ENCODE results near the gene SOHLH2. TPM values are rescaled to one million over a fixed set of nuclear protein-coding genes. Genes with fewer than 3 reads are reported as not detected.

Gene SOHLH2
- total RNA-seq, 1 donor: 0.43 TPM

GRCh38 chr13:36219883-36220282 is 5.5 kb upstream of the SOHLH2 start:
- H3K4me3 ChIP-seq (ENCODE audit: low read depth, low read length): no peak overlapping the region
- no peak for TF ChIP-seq CTCF (IDR thresholded peaks at IDR 0.05; ENCODE audit: insufficient read depth, low read depth, low read length)
- no peak for DNase-seq (ENCODE audit: low read depth)

DNA sequence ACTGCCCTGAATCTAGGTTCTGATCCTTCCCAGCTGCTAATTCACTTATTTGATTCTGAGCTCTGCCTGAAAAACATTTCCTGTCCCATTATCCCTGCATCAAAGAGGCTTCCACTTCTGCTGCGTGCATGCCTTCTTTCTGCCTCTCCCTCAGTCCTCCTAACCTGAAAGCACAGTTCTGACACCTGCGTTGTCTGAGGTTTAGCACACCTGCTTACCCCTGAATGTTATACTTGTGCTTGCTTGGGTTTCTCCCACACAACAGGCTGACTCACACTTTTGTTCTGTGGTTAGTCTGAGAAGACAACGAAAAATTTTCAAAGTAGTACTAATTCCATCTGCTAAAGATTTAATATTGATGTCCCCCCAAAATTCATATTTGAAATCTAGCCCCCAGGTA is 3.1 kb upstream of the SOHLH2 start:
- no peak overlapping the region for H3K4me3 ChIP-seq (ENCODE audit: low read depth, low read length)
- no peak for TF ChIP-seq CTCF (IDR thresholded peaks at IDR 0.05; ENCODE audit: insufficient read depth, low read depth, low read length)
- no peak for DNase-seq (ENCODE audit: low read depth)

GRCh38 chr13:36212789-36213188 is 1.6 kb downstream of the SOHLH2 start:
- DNase-seq (ENCODE audit: low read depth): no peak
- TF ChIP-seq CTCF (IDR thresholded peaks at IDR 0.05; ENCODE audit: insufficient read depth, low read depth, low read length): no peak
- H3K4me3 ChIP-seq (ENCODE audit: low read depth, low read length): no peak overlapping the region

DNA sequence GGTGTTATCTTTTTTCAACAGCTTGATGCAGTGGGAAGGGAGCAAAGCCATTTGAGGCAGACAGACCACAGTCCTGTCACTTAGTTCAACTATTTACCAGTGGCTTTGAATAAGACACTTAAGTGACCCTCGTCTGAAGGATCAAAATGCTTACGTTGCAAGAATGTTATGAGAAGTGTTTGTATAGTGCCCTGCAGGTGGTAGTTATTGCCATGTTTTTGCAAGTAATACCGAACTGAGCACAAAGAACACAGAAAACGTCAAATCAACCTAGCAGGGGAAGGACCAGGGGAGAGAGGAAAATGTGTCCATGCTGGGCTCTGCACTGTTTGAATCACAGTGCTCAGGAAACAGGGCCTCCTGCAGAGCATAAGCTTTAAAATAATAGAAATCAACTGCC is 2.8 kb downstream of the SOHLH2 start:
- no peak overlapping the region for H3K4me3 ChIP-seq (ENCODE audit: low read depth, low read length)
- TF ChIP-seq CTCF (IDR thresholded peaks at IDR 0.05; ENCODE audit: insufficient read depth, low read depth, low read length): no peak
- DNase-seq (ENCODE audit: low read depth): no peak

DNA sequence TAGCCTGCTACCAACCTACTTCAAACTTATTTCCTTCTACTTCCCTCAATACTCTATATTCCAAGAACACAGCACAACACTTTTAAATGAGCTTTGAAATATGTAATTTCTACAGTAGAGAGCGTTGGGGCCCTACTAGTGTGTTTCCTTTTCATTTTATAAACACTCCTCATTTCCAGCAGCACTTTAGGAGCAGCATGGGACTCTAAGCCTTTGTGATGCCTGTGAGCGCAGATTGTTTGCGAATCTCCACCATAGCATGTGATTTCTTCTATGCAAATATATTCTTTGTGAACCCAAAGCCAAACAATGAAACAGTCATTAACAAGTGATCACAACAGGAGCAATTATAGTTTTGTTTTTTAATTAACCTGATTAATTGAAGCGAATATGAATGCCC is 3.6 kb downstream of the SOHLH2 start:
- DNase-seq (ENCODE audit: low read depth): no peak
- TF ChIP-seq CTCF (IDR thresholded peaks at IDR 0.05; ENCODE audit: insufficient read depth, low read depth, low read length): no peak
- H3K4me3 ChIP-seq (ENCODE audit: low read depth, low read length): no peak overlapping the region

GRCh38 chr13:36207672-36208071 is 6.7 kb downstream of the SOHLH2 start:
- no peak for DNase-seq (ENCODE audit: low read depth)
- TF ChIP-seq CTCF (IDR thresholded peaks at IDR 0.05; ENCODE audit: insufficient read depth, low read depth, low read length): no peak
- H3K4me3 ChIP-seq (ENCODE audit: low read depth, low read length): no peak overlapping the region

DNA sequence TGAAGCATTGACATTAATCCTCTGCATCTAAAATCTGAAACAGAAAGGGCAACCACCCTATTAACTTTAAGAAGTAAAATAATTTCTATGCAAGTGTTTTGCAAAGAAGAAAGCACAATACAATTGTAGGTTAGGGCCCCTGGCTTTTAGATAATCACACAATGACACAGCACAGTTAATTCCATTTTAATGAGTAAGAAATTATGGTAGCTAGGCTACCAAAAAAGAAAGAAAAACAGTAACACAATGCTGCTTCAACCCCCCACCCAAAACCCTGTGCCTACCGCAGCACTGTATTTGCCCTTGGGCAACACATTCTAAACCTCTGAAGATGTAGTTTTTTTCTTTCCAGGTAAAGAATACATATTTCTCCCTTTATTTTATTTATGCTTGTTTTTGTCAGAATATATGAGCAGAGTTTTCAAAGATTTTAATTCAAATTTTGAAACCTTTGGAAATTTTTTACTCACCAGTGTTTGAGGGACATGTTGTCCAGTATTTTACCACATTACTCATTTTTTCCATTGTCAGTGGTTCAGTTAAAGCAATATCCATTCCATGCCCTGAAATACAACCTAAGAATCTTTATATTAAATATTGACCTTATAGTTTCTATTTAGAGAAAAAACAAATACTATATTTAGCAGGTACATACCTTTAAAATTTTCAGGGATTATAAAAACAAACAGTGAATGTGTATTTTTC is 21.1 kb downstream of the SOHLH2 start:
- H3K4me3 ChIP-seq (ENCODE audit: low read depth, low read length): no peak overlapping the region
- DNase-seq (ENCODE audit: low read depth): no peak
- TF ChIP-seq CTCF (IDR thresholded peaks at IDR 0.05; ENCODE audit: insufficient read depth, low read depth, low read length): no peak
